NCI-H2107 treated with DMSO at 0.1 percent for 48 hours (cell line): ENCODE results near the gene ZDHHC4.

Experiments
- DNase-seq: peaks from one replicate; lab custom pipeline; 2025; ENCODE audit not compliant: unreplicated experiment; lab: John Stamatoyannopoulos, UW

ZDHHC4 gene

DNA sequence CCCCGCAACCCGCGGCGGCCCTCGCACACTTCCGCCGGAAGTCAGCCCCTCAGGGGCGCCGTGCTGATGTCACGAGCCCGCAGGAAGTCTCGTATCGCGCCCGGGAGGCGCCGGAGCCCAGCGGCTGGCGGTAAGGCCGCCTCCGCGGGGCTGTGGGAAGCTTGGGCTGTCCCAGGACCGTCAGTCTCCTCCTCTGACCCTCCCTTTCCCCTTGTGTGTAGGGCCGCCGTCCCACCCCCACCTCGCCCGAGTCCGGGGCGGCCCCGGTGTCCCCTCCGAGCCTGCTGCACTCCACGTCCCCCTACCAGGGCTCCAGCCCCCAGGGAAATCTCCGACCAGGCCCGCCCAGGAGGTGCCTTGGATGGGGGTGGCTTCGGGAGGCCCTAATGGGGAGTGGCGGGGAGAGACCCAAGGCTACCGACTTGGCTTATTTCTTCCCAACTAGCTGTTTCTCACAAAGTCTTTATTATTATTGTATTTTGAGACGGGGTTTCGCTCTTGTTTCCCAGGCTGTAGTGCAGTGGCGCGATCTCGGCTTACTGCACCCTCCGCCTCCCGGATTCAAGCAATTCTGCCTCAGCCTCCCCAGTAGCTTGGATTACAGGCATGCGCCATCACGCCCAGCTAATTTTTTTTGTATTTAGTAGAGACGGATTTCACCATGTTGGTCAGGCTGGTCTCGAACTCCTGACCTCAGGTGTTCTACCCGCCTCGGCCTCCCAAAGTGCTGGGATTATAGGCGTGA lies at the start of gene ZDHHC4:
Gene ZDHHC4 (plus strand): TSS at position 86 of the 745 bp plus-strand sequence. CDS start 3,108 bp downstream, outside the sequence.
- DNase-seq = peak; percentile 38

DNA sequence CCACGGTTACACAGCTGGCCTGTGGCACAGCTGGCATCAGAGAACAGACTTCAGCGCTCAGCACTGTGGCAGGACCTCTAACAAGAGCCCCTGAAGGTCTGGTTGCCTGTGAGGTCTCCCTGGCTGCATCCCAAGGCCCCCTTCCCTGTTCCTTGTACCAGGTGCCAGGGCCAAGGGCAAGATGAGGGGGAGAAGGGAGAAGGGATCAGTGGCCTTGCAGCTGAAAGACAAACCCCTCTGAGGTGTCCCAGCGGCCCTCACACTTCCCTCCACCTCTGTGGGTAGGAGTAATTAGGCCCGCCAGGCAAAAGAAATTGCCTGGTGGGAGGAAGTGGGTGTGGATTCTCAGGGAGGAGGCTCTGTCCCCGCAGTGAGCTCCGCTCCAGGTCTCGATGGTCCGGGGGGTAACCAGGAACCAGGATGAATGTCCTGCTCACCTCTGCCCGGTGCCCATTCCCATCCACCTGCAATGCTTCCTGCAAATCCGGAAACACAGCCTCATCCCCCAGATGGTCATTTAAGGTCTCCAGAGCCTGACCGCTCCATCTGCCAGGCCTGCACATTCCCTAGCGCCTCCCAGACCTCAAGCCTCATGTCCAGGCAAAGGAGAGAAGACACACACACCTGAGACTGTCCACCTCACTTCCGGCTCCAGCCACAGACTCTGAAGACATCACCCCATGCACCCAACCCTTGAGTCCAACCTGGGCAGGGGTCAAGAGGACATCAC lies 48.7 kb upstream of the ZDHHC4 start:
- no peak for DNase-seq

DNA sequence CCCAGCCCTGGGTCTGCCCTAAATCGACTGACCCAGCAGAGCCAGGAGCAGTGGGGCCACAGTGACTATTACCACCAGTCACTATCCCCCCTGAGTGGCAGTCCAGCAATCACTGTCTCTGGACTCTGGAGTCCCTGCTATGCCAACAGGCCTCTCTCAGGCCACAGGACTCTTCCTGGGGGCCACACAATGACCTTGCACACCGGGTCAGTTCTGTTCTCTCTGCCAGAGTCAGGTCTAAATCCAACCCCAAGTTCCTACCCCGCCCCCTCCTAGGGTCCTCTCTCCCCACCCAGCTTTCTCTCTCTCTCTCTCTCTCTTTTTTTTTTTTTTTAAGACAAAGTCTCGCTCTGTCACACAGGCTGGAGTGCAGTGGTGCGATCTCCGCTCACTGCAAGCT lies 47.6 kb upstream of the ZDHHC4 start:
- DNase-seq = no peak

DNA sequence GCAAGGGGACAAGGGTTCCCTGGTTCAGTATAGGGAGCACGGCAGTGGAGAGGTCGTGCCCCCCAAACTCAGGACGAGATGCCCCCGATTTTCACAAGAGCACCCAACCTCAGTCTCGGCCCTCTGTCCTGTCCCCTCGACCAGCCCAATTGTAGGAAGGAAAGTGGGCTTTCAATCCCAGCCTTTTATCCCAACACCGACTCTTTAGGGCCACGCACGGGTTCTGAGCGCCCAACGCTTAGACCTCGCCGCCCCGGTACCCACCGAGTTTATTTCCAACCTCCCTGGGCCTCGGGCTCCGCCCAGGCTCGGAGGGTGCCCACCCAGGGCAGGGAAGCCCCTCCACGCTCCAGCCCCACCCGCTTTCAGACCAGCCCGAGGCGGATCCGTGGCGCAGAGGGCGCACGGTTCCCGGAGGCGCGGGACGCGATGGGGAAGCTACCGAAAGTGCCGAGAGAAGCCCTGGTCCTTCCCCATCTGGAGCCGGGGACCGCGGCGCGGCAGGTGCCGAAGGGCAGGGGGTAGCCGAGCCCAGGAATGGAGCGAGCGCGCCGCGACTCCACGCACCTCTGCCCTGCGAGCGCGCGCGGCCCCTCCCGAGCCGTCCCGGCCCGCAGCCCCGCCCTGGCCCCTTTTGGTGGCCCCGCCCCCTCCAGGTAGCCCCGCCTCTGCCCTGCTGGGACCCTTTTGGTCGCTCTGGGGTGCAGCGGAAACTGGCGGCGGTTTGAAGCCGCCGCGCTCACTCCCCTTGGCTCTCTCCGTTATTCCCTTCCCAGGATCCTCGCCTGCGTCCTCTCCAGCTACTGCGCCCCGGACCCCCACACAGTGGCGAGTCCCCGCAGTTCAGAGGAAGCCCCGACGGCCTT lies 46.4 kb upstream of the ZDHHC4 start:
- no peak for DNase-seq

DNA sequence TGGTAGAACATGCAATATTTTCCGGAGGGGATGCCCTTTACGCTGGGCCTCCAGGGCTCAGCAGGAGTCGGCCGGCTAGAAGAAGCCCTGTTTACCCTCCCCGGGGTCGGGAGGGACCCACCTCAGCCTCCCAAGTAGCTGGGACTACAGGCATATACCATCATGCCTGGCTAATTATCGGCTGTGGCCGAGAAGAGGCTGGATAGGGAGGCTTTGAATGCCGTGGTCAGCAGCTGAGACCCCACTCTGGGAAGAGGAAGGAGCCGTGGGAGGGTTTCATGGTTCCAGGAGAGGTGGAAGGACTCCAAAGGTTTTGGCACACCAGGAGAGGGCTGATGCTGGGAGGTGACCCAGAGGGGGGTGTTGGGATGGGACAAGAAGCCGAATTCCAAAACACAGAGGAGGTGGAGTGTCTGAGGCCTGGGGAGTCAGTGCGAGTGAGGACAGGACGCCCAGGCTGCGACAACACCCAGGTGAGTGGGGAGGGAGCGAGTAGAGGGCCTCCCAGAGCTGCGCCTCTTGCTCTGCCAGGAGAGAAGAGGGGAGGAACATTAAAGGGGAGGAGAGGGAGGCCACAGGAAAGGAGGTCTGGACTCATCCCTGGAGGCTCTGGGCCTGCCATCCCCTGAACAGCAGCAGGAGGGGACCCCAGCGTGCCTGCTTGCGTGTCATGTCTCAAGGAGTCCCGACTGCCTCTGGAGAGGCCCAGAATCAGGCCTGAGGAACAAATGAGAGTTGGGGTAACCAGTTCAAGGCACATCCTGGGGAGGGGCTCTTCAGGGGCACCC lies 45.6 kb upstream of the ZDHHC4 start:
- DNase-seq = no peak

DNA sequence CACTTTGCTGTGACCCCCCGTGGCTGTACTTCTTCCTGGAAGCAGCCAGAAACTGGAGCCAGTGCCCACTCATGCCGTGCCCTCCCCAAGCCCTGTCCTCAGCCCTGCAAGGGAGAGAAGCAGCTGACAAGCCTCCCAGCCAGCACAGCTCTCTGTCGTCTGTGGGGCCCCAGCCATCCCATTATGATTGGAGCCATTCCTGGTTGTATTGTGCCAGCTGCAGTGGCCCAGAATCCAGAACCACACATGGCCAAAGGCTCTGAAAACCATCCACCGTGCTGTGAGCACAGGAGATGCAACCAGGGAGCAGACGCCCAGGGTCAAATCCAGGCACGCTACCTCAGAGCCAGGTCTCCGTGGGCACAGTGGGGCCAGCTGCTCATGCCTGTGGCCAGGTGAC lies 44.7 kb upstream of the ZDHHC4 start:
- DNase-seq = no peak

DNA sequence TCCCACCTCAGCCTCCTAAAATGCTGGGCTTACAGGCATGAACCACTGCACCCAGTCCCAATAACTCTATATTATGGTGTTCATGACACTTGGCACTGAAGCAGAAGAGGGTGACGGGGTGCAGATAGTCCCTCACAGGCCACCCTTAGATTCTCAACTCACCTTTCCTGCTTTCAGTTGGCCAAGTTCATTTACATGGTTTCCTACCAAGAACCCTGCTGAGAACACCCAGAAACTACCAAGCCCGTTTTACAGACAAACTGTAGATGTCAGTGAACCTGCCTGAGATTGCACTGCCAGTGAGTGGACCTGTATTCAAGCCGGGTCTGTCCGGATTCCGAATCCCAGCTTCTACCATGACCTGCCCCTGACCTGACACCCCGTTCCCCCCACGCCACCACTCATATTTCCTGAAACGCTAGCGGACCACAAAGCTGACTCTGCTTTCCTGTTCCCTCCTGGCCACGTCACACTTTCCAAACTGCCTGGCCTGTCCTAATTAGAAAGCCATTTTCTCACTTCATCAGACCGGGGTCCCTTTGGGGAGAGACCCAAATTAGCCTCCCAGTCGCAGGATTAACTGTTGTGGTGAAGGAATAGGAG lies 43.3 kb upstream of the ZDHHC4 start:
- DNase-seq = no peak

DNA sequence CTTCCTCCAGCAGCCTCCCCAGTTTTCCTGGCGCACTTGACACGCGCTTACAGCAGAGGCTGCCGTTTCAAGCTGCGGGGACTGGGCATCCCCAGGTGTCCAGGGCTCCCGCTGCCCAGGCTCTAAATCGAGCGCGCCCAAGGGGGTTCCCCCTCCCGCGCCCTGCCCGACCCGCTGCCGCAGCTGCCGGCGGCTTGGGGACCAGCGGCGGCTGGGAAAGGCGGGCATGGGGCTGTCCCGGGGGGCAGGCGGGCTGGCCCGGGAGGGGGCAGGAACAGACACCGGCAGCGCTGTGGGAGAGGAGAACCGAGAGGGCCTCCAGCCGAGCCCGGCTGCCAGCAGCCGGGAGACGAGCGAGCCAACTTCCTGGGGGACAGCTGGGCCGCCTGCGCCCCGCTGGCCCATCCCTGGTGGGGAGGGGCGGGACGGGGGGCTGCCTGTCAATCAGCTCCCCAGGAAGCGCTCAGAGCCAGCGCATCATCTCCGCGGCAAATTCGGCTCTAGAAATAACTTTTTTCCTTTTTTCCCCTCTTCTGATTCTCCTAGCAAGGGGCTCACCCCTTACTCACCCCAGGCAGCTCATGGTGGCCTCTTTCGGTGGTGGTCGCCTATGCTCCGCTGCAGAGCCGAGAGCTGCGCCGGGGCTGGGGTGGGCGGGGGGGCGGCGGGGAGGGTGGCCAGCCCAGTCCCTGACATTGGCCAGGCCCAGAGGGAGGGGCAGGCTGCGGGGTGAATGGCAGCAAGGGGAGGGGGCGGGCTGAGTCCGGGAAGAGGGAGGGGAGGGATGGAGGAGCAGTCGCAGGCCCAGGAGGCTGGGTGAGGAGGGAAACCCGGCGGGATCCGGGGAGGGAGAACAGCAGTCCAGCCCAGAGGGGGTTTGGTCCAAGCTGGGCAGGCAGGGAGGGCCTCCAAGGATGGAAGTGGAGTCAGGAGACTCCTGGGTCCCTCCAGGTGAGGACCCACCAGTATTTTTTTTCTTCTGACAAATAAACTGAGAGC lies 40.7 kb upstream of the ZDHHC4 start:
- peak; percentile 18 for DNase-seq

DNA sequence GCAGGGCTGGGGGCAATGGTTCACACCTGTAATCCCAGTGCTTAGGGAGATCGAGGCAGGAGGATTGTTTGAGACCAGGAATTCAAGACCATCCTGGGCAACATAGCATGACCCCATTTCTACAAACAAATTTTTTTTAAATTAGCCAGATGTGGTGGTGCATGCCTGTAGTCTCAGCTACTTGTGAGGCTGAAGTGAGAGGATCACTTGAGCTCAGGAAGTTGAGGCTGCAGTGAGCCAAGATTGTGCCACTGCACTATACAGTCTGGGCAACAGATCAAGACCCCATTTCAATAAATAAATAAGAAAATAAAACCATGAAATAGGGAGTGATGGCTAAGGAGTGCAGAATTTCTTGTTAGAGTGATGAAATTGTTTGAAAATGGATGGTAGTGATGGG lies 34.9 kb upstream of the ZDHHC4 start:
- DNase-seq = no peak

DNA sequence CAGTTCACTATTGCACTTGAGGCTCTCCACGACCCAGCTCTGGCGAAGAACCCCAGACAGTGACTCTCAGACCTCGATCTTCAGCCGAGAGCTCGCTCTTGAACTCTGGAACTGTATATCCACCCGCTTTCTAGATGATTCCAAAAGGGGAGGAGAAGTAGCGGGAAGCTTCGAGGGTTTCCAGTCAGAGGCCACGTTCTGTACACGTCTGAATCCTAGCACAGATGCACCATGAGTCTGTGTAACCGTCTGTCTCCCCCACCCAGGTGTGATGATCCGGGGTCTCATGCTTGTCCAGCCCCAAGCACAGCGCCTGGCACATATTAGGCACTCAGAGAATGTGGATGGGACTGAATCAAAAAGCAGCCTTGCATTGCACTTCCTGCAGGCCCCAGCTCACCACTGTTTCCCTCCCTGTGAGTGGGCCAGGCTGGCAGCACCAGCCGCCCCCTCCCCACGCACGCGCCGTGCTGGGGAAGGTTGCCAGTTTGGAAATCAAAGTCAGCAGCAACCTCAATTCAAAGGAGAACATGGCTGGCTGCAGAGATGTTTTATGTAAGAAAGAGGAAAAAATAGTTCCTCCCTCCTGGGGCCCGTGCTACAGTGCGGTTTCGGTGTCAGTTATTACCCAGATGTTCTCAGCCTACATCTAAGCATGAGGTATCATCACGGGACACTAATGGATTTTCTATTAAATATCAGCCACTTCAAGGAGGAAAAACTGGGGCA lies 31.7 kb upstream of the ZDHHC4 start:
- no peak for DNase-seq

DNA sequence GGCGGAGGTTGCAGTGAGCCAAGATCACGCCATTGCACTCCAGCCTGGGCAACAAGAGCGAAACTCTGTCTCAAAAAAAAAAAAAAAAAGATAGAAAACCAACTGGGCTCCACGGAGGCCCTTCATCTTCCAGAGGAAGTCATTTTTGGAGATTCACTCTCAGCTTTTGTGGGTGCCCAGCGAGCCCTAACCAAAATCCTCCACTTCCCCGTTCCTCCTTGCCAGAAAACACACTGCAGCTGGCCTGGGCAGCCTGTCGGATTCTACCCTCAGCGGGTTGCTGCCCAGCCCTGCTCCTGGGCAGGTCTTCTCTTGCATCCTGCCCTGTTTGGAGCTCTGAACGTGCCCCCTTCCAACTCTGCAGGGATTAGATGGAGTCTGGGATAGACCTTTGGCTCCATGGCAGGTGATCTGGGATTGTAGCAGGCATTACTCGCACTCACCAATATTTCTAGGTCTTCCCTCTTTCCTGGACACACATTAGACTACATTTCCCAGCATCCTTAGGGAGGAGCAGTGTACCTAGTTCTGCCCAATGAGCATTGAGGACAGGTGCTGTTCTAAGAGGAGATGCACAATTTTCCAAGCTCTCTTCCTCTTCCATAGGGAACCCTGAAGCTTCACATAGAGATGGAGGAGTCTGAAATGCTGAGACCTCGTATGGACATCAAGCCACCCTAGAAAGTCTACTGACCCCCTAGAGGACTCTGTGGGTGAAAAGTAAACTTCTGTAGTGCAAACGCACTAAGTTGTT lies 30.6 kb upstream of the ZDHHC4 start:
- DNase-seq = no peak

DNA sequence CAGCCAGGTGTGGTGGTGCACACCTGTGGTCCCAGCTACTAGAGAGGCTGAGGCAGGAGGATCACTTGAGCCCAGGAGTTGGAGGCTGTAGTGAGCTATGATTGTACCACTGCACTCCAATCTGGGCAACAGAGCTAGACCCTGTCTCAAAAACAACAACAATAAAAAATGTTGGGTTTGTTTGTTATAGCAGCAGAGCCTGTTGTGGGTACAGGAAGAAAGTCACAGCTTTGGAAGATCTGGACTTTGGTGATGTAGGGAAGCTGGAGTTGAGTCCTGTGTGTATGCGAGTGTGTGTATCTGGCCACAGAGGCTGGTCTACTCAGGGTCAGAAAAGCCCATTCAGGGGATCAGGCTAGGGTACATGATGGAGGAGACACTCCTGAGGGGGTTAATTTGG lies 29.9 kb upstream of the ZDHHC4 start:
- DNase-seq = no peak

DNA sequence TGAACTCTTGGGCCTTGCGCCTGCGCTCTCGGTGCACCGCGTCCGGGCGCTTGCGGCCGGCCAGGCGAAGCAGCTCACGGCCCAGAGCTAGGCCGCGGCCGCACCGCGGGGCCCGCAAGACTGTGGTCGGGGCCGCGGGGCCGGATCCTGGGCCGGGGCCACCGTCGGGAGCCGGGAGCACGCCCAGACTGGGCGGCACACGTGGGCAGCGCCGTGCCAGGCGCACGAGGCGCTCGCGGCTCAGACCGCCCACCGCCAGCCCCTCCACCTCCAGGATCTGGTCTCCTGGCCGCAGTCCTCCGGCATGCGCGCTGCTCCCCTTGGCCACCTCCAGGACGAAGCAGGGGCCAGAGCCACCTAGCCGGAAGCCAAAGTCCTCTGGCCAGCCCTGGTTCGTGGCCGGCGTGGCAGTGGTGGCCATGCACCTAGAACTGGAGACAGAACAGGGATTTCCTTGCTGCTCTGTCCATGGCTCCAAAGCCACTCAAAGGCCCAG lies 26.2 kb upstream of the ZDHHC4 start, which contains the start of gene GRID2IP:
Gene GRID2IP (minus strand): TSS at position 446 of the 496 bp plus-strand sequence. CDS start 25 bp downstream, at position 421.
- DNase-seq = no peak

DNA sequence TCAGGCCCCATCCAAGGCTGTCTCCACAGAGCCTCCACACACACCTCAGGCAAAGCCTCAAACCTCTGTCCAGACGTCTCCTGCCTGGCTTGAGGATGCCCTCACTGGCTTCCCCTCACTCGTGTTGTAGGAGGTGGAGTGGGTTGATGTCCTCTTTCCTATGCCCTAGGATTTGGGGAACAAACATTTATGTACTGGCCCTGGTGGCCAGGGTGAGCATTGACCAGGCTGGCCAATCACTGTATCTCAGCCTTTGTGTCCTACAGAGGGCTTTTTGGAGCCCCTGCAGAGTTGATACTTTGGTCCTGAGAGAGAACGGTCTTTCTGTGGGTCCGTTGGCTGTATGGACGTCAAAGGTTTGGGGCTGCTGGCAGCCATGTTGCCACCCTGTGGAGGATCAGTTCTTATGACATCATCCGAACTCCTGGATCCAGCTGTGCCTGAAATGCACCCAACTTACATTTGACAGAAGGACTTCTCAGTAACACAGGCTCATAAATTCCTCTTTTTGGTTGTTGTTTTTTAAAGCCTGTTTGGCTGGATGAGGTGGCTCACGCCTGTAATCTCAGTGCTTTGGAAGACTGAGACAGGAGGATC lies 23.7 kb upstream of the ZDHHC4 start:
- no peak for DNase-seq

DNA sequence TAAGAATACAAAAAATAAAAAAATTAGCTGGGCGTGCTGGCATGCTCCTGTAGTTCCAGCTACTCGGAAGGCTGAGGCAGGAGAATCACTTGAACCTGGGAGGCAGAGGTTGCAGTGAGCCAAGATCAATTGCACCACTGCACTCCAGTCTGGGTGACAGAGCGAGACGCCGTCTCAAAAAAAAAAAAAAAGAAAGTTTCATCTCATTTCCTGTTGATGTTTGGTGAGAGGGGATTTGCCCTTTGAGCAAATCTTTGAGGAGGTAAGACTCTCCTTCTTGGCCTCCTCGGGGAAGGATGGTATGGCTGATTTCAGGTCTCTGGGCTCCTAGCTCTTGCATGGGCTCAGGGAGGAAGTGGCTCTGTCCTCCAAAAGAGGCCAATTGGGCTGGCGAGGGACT lies 22.4 kb upstream of the ZDHHC4 start:
- no peak for DNase-seq

DNA sequence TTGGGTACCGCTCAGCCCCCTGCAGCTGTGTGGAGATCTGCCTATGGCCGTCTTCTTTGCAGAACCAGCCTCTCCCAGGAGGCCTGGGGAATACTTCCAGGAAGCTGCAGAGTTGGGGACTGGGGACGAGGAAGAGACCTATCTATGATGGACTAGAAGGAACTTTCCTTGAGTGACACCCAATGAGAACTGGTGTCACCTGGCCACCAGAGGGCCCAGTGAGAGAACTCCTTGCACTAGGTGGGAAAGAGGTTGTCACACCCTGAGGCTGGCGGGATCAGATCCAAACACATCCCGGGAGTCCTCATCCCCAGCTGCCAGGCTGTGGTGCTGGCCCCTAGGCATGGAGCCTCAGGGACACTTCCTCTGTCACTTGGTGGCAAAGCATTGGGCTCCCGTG lies 21.1 kb upstream of the ZDHHC4 start:
- no peak for DNase-seq

DNA sequence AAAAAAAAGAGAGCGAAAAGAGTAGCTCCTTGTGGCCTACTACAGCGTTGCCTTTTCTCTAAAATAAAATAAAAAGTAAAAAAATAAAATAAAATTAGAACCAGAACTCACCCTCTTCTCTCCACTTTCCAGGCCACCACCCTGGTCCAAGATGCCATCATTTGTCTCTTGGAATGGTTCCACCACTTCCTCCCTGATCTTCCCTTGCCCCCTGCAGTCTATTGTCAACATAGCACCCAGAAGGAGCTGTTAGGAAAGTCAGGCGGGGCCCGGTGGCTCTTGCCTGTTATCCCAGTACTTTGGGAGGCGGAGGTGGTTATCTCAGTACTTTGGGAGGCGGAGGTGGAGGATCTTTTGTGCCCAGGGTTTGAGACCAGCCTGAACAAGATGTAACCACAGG lies 18.4 kb upstream of the ZDHHC4 start:
- DNase-seq = peak; percentile 37
